ENCODE measurements around the gene NIFK. TPM values are rescaled to one million over a fixed set of nuclear protein-coding genes. Genes with fewer than 3 reads are reported as not detected.

The NIFK gene
- total RNA-seq (72.0 TPM), polyA plus RNA-seq (28.1 TPM)

GRCh38 chr2:121736462-121737336 is at the start of gene NIFK:
NIFK (minus strand) TSS chr2:121736875; CDS start chr2:121736850, 25 bp downstream.
- peak; percentile 93 for DNase-seq (ENCODE audit: extremely low spot score)
- Histone ChIP-seq H3K36me3 (ENCODE audit: insufficient read depth) (no peaks in the 10 kb centered on the region), H3K4me1 (ENCODE audit: insufficient read depth) (no peaks in the 10 kb centered on the region), H3K27ac (ENCODE audit: low read depth) (peak within 1 kb of the TSS; percentile 67), H3K4me3 (ENCODE audit: low read depth, low read length) (peak within 1 kb of the TSS; percentile 67)
- under 1% methylated on average over 93 of the region's 93 CpGs for WGBS

- H3K4me3 ChIP-seq (ENCODE audit: low read depth, low read length), result no peak overlapping the region
- no peak for DNase-seq (ENCODE audit: extremely low spot score)
- H3K36me3 ChIP-seq (ENCODE audit: insufficient read depth), result no peaks in the 10 kb centered on the region
- H3K4me1 ChIP-seq (ENCODE audit: insufficient read depth), result no peaks in the 10 kb centered on the region
- WGBS, result 48% methylated on average over 2 of the region's 2 CpGs
- H3K27ac ChIP-seq (ENCODE audit: low read depth), result no peak overlapping the region
Observed at GRCh38 chr2:121783180-121783579, 46.5 kb upstream of the NIFK start.

- Histone ChIP-seq H3K4me3 (ENCODE audit: low read depth, low read length) (no peak overlapping the region), H3K36me3 (ENCODE audit: insufficient read depth) (no peaks in the 10 kb centered on the region), H3K27ac (ENCODE audit: low read depth) (no peak overlapping the region), H3K4me1 (ENCODE audit: insufficient read depth) (no peaks in the 10 kb centered on the region)
- DNase-seq (ENCODE audit: extremely low spot score), result no peak
- WGBS, result 80% methylated on average over 7 of the region's 7 CpGs
Observed at GRCh38 chr2:121778741-121779487, 42.2 kb upstream of the NIFK start.

- 52% methylated on average over 1 of the region's 1 CpG for WGBS
- Histone ChIP-seq H3K4me1 (ENCODE audit: insufficient read depth) (no peaks in the 10 kb centered on the region), H3K36me3 (ENCODE audit: insufficient read depth) (no peaks in the 10 kb centered on the region)
Observed at GRCh38 chr2:121777699-121778058, 41.0 kb upstream of the NIFK start.

GRCh38 chr2:121776885-121777698 is 40.4 kb upstream of the NIFK start:
- DNase-seq (ENCODE audit: extremely low spot score), result no peak
- no peaks in the 10 kb centered on the region for H3K4me1 ChIP-seq (ENCODE audit: insufficient read depth)
- H3K27ac ChIP-seq (ENCODE audit: low read depth), result no peak overlapping the region
- 29% methylated on average over 12 of the region's 12 CpGs for WGBS
- no peaks in the 10 kb centered on the region for H3K36me3 ChIP-seq (ENCODE audit: insufficient read depth)
- H3K4me3 ChIP-seq (ENCODE audit: low read depth, low read length), result no peak overlapping the region

More at GRCh38 chr2:121777699-121778058, 41.0 kb upstream of the NIFK start:
- no peak overlapping the region for H3K4me3 ChIP-seq (ENCODE audit: low read depth, low read length)
- no peak overlapping the region for H3K27ac ChIP-seq (ENCODE audit: low read depth)
- DNase-seq (ENCODE audit: extremely low spot score), result peak; percentile 41

- Histone ChIP-seq H3K36me3 (ENCODE audit: insufficient read depth) (no peaks in the 10 kb centered on the region), H3K4me3 (ENCODE audit: low read depth, low read length) (no peak overlapping the region), H3K4me1 (ENCODE audit: insufficient read depth) (no peaks in the 10 kb centered on the region), H3K27ac (ENCODE audit: low read depth) (no peak overlapping the region)
- DNase-seq (ENCODE audit: extremely low spot score), result no peak
- 85% methylated on average over 3 of the region's 3 CpGs for WGBS
Observed at GRCh38 chr2:121776361-121776760, 39.7 kb upstream of the NIFK start.

DNA sequence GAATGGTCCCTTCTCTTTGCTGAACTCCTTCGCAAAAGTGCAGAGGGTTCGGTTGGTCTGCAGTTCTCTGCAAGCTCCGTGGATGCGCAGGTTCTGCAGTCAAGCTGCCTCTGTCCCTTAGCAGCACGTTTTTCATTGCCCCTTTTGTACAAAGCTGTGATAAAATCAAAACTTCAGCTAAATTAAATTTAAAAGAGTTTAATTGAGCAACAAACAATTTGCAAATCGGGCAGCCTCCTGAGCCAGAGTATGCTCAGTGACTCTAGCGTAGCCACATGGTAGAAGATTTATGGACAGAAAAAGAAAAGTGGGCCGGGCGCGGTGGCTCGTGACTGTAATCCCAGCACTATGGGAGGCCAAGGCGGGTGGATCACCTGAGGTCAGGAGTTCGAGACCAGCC is 37.6 kb upstream of the NIFK start:
- Histone ChIP-seq H3K27ac (ENCODE audit: low read depth) (no peak overlapping the region), H3K4me3 (ENCODE audit: low read depth, low read length) (no peak overlapping the region), H3K4me1 (ENCODE audit: insufficient read depth) (no peaks in the 10 kb centered on the region), H3K36me3 (ENCODE audit: insufficient read depth) (no peaks in the 10 kb centered on the region)
- no peak for DNase-seq (ENCODE audit: extremely low spot score)
- 89% methylated on average over 13 of the region's 13 CpGs for WGBS

- H3K4me3 ChIP-seq (ENCODE audit: low read depth, low read length), result no peak overlapping the region
- no peak for DNase-seq (ENCODE audit: extremely low spot score)
- no peaks in the 10 kb centered on the region for H3K36me3 ChIP-seq (ENCODE audit: insufficient read depth)
- H3K27ac ChIP-seq (ENCODE audit: low read depth), result no peak overlapping the region
- no peaks in the 10 kb centered on the region for H3K4me1 ChIP-seq (ENCODE audit: insufficient read depth)
- 46% methylated on average over 6 of the region's 6 CpGs for WGBS
Observed at GRCh38 chr2:121771976-121772742, 35.5 kb upstream of the NIFK start.

DNA sequence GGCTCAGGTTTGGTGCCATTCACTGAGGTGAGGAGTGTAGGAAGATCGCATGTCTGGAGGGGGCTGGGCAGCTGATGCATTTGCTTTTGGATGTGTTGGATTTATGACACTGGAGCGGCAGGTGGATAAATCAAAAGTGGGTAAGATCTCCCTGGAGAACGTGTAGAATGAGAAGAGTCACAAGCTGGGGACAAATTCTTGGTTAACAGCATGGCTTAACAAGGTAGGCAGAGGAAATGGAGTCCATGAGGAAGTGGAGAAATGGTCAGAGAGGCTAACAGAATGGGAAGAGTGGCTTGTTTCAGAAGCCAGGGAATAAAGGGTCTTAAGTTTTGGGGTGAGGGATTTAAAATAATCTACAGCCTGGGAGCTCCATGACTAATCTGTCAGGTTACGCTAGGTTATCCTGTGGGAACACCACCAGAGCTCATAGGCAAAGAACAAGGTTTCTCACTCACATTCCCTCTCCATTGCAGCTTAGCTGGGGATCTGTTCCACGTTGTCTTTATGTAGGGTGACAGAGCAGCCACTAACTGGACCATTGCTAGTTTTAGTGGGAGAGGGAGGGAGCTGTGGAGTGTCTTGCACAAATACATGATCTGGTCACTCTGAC is 31.6 kb upstream of the NIFK start:
- peaks cover 6% of the 10 kb centered on the region for H3K36me3 ChIP-seq (ENCODE audit: insufficient read depth)
- DNase-seq (ENCODE audit: extremely low spot score), result no peak
- no peaks in the 10 kb centered on the region for H3K4me1 ChIP-seq (ENCODE audit: insufficient read depth)
- no peak overlapping the region for H3K27ac ChIP-seq (ENCODE audit: low read depth)
- no peak overlapping the region for H3K4me3 ChIP-seq (ENCODE audit: low read depth, low read length)
- WGBS, result 86% methylated on average over 5 of the region's 5 CpGs

- Histone ChIP-seq H3K27ac (ENCODE audit: low read depth) (no peak overlapping the region), H3K4me3 (ENCODE audit: low read depth, low read length) (no peak overlapping the region), H3K36me3 (ENCODE audit: insufficient read depth) (peaks cover 6% of the 10 kb centered on the region), H3K4me1 (ENCODE audit: insufficient read depth) (no peaks in the 10 kb centered on the region)
- no peak for DNase-seq (ENCODE audit: extremely low spot score)
- 86% methylated on average over 1 of the region's 1 CpG for WGBS
Observed at GRCh38 chr2:121766624-121767023, 29.9 kb upstream of the NIFK start.

- Histone ChIP-seq H3K4me1 (ENCODE audit: insufficient read depth) (no peaks in the 10 kb centered on the region), H3K27ac (ENCODE audit: low read depth) (no peak overlapping the region), H3K4me3 (ENCODE audit: low read depth, low read length) (no peak overlapping the region), H3K36me3 (ENCODE audit: insufficient read depth) (peaks cover 6% of the 10 kb centered on the region)
- WGBS, result 93% methylated on average over 10 of the region's 10 CpGs
- DNase-seq (ENCODE audit: extremely low spot score), result no peak
Observed at GRCh38 chr2:121764681-121765228, 28.1 kb upstream of the NIFK start.
